Esophagus squamous epithelium (tissue), 4 donors: ENCODE results near the gene RNF180.

ENCODE experiments used
- POLR2A ChIP-seq, 4 donors: fragments of 450-650 bp; IDR thresholded peaks; one replicate each; pipeline ENCODE4 v1.6.1; 2017; ENCODE audit warnings: antibody characterized with exemption in 4 of 4, mild to moderate bottlenecking in 4 of 4, moderate library complexity in 3 of 4
- TF ChIP-seq, protein P1 (sequence below), 6 experiments: fragments of 450-650 bp in 4 of 6; fragments of 200-600 bp in 2 of 6; sonication (generic) in 2 of 6; IDR thresholded peaks; one replicate each; pipeline ENCODE4 v1.5.1; 2016 to 2019; ENCODE audit warnings: antibody characterized with exemption in 6 of 6, mild to moderate bottlenecking in 4 of 6, moderate library complexity in 4 of 6

GRCh38 chr5:64140018-64140417 lies 25.6 kb upstream of the RNF180 start:
- TF ChIP-seq, protein P1, sequence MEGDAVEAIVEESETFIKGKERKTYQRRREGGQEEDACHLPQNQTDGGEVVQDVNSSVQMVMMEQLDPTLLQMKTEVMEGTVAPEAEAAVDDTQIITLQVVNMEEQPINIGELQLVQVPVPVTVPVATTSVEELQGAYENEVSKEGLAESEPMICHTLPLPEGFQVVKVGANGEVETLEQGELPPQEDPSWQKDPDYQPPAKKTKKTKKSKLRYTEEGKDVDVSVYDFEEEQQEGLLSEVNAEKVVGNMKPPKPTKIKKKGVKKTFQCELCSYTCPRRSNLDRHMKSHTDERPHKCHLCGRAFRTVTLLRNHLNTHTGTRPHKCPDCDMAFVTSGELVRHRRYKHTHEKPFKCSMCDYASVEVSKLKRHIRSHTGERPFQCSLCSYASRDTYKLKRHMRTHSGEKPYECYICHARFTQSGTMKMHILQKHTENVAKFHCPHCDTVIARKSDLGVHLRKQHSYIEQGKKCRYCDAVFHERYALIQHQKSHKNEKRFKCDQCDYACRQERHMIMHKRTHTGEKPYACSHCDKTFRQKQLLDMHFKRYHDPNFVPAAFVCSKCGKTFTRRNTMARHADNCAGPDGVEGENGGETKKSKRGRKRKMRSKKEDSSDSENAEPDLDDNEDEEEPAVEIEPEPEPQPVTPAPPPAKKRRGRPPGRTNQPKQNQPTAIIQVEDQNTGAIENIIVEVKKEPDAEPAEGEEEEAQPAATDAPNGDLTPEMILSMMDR (IDR thresholded peaks at IDR 0.05): no peak
- TF ChIP-seq POLR2A (IDR thresholded peaks at IDR 0.05): no peak
